Endothelial cell of umbilical vein (primary cell): ENCODE data around the gene ZG16. TPM values are rescaled to one million over a fixed set of nuclear protein-coding genes. Genes with fewer than 3 reads are reported as not detected.

Experiments used
- BruUV-seq: library from RNA; stranded (reverse); fragments of 400-500 nt; replicated peaks from 2 replicates; lab custom pipeline; 2021; lab: Mats Ljungman, UMichigan
- CTCF ChIA-PET: fragments of 300-600, 350-600 bp; sonication (Branson Sonifier 250); formaldehyde crosslinking; loops from one replicate; lab custom pipeline; 2021; ENCODE audit warnings: antibody characterized with exemption, inconsistent platforms; lab: Charles Lee
- POLR2A ChIA-PET: fragments of 300-600, 350-600 bp; sonication (Branson Sonifier 250); formaldehyde crosslinking; loops from one replicate; lab custom pipeline; 2021; ENCODE audit warnings: antibody characterized with exemption, inconsistent platforms; lab: Charles Lee
- DNase-seq: peaks from one replicate; pipeline ENCODE4 v3.0.0-alpha.2; 2011; ENCODE audit warnings: low read depth, low spot score
- FAIRE-seq: peaks from 2 replicates; lab custom pipeline; 2011; peaks lifted over from hg19 to GRCh38; lab: Jason Lieb, UNC
- H2AFZ ChIP-seq: 2 replicates; pipeline ENCODE4 v1.6.0; 2012; ENCODE audit warnings: low read depth, low read length, control low read depth, inconsistent platforms
- H3K27ac ChIP-seq: 2 replicates; pipeline ENCODE4 v1.5.1; 2011; ENCODE audit warnings: low read depth, mild to moderate bottlenecking, control low read depth, low read length, moderate library complexity; ENCODE audit not compliant: insufficient read depth
- H3K27me3 ChIP-seq, 2 experiments: 2 replicates each; pipeline versions ENCODE4 v1.6.0 to v1.6.1; 2011; ENCODE audit warnings: low read length in 2 of 2, mixed read lengths in 1 of 2; ENCODE audit not compliant: control insufficient read depth in 2 of 2, insufficient read depth in 2 of 2
- H3K36me3 ChIP-seq, 2 experiments: 2 replicates in 1 of 2; 3 replicates in 1 of 2; pipeline ENCODE4 v1.5.1; 2011; ENCODE audit warnings: low read length in 2 of 2, mild to moderate bottlenecking in 1 of 2, moderate library complexity in 1 of 2; ENCODE audit not compliant: control insufficient read depth in 2 of 2, insufficient read depth in 2 of 2; ENCODE audit errors: extremely low read depth in 1 of 2
- H3K4me1 ChIP-seq: 3 replicates; pipeline ENCODE4 v1.5.1; 2011; ENCODE audit warnings: mild to moderate bottlenecking, low read length; ENCODE audit not compliant: control insufficient read depth, insufficient read depth; ENCODE audit errors: extremely low read depth
- H3K4me2 ChIP-seq: 2 replicates; pipeline ENCODE4 v1.6.1; 2011; ENCODE audit warnings: low read length, control low read depth, mixed read lengths; ENCODE audit not compliant: insufficient read depth
- H3K4me3 ChIP-seq, 3 experiments: fragments of 200-600 bp in 1 of 3; sonication (generic), shearing (Covaris generic) in 1 of 3; replicated peaks in 1 of 3; 2 replicates each; pipeline ENCODE4 v1.5.1; 2011 to 2016; ENCODE audit warnings: control low read depth in 3 of 3, low read length in 3 of 3, mild to moderate bottlenecking in 2 of 3, inconsistent platforms in 1 of 3, low read depth in 1 of 3, moderate library complexity in 1 of 3; ENCODE audit not compliant: insufficient read depth in 1 of 3
- H3K79me2 ChIP-seq: 2 replicates; pipeline ENCODE4 v1.6.0; 2012; ENCODE audit warnings: low read length, inconsistent platforms; ENCODE audit not compliant: control insufficient read depth, insufficient read depth
- H3K9ac ChIP-seq: replicated peaks from 2 replicates; pipeline ENCODE3; 2011; ENCODE audit warnings: low read length, control low read depth; ENCODE audit not compliant: insufficient read depth; ENCODE audit errors: extremely low read depth
- H3K9me1 ChIP-seq: replicated peaks from 3 replicates; pipeline ENCODE4 v1.6.0; 2011; ENCODE audit warnings: mild to moderate bottlenecking, low read length; ENCODE audit not compliant: control insufficient read depth, insufficient read depth; ENCODE audit errors: extremely low read depth
- H3K9me3 ChIP-seq: replicated peaks from 2 replicates; pipeline ENCODE4 v1.5.1; 2012; ENCODE audit warnings: low read length, inconsistent platforms; ENCODE audit not compliant: control insufficient read depth, insufficient read depth
- H4K20me1 ChIP-seq: replicated peaks from 2 replicates; pipeline ENCODE3; 2011; ENCODE audit warnings: mild to moderate bottlenecking, low read length; ENCODE audit not compliant: control insufficient read depth, insufficient read depth; ENCODE audit errors: extremely low read depth
- EZH2 ChIP-seq: IDR thresholded peaks from 2 replicates; pipeline ENCODE4 v1.6.1; 2012; ENCODE audit warnings: borderline replicate concordance, low read depth, mild to moderate bottlenecking, moderate library complexity, low read length, inconsistent platforms; ENCODE audit not compliant: severe bottlenecking
- FOS ChIP-seq: IDR thresholded peaks from 2 replicates; pipeline ENCODE4 v1.6.1; 2011; ENCODE audit warnings: mild to moderate bottlenecking, low read length, moderate library complexity, borderline replicate concordance; ENCODE audit not compliant: insufficient read depth
- GATA2 ChIP-seq: IDR thresholded peaks from 2 replicates; pipeline ENCODE4 v1.7.0; 2011; ENCODE audit warnings: low read depth, mild to moderate bottlenecking, moderate library complexity, mixed read lengths, low read length; ENCODE audit not compliant: insufficient read length, insufficient read depth
- JUN ChIP-seq: IDR thresholded peaks from 2 replicates; pipeline ENCODE4 v1.6.1; 2011; ENCODE audit warnings: borderline replicate concordance, low read depth; ENCODE audit not compliant: insufficient read length, insufficient read depth
- MYC ChIP-seq: IDR thresholded peaks from one replicate; pipeline ENCODE4 v1.6.1; 2011; ENCODE audit warnings: mild to moderate bottlenecking, low read depth, low read length
- POLR2A ChIP-seq: IDR thresholded peaks from 2 replicates; pipeline ENCODE4 v1.6.1; 2012; ENCODE audit warnings: low read depth, mild to moderate bottlenecking, control low read depth, low read length
- POLR2AphosphoS5 ChIP-seq: IDR thresholded peaks from 2 replicates; pipeline ENCODE4 v1.6.1; 2012; ENCODE audit warnings: low read depth, mild to moderate bottlenecking, control low read depth, low read length, moderate library complexity; ENCODE audit not compliant: insufficient read depth
- dilution Hi-C: fragments of 300-500 bp; cut with MboI; formaldehyde crosslinking; loops from one replicate; pipeline ENCODE4 v1.15.0; 2019; ENCODE audit warnings: low sequenced_read_pairs; ENCODE audit not compliant: extremely low pct_ligation_motif_present
- intact Hi-C: fragments of 100-400 bp; cut with micrococcal nuclease; formaldehyde crosslinking; loops from one replicate; pipeline ENCODE4 v1.10.0; 2022
- polyA plus RNA-seq, 4 experiments: library from polyadenylated mRNA; depleted of rRNA in 3 of 4; stranded (reverse) in 3 of 4; unstranded in 1 of 4; fragments of >200 nt; gene quantifications; 2 replicates each; pipeline versions ENCODE4 v1.2.1 to v1.2.3, GENCODE V29; 2011 to 2012; ENCODE audit warnings: missing spikeins in 1 of 4
- total RNA-seq: library from RNA; stranded (reverse); gene quantifications from 2 replicates; pipeline ENCODE4 v1.2.3, GENCODE V29; 2021
- TF ChIP-seq, protein P1 (sequence below): IDR thresholded peaks from 2 replicates; pipeline ENCODE4 v1.6.1; 2011; ENCODE audit not compliant: insufficient read depth, insufficient read length
- TF ChIP-seq, protein P2 (sequence below), 2 donors: IDR thresholded peaks; 1 replicate in 1 of 2; 2 replicates in 1 of 2; pipeline ENCODE4 v1.5.1; 2011; ENCODE audit warnings: low read length in 2 of 2, mild to moderate bottlenecking in 2 of 2, moderate library complexity in 2 of 2, control low read depth in 1 of 2, inconsistent platforms in 1 of 2, low read depth in 1 of 2; ENCODE audit not compliant: insufficient read depth in 1 of 2; ENCODE audit errors: extremely low read depth in 1 of 2

The ZG16 gene
- total and polyA plus RNA-seq, 2 donors (not counting 3 experiments of a cell fraction or from before 2014, with no cell fraction given): not detected

DNA sequence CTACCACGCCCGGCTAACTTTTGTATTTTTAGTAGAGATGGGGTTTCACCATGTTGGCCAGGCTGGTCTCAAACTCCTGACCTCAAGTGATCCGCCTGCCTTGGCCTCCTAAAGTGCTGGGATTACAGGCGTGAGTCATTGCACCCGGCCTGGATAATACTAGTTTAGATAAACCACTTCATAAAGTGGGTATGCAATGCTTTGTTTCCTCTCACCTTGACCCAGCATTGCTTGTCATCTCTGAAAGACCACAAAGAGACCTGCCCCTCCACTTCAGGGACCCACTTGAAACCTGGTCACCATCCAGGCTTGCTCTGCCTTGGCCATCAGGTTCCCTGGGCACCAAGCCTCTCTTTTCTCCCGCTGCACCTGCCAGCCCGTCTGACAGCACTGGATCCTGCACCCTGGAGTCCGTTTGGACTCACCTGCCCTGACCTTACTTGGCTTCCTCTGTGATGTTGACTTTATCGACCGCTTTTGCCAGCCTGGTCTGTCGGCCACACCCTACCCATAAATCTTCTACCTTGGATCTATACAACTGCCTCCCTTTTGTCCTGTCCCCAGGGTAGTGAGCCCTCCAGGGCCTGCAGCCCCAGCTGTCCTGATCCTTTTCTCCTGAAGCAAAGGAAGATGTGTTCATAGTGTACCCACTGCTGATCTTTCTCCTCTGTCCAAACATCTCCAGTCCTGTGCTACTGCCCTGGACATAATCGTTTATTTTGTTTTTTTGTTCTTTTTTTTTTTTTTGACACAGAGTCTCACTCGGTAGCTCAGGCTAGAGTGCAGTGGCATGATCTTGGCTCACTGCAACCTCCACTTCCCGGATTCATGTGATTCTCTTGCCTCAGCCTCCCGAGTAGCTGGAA, 12.7 kb upstream of the ZG16 start:
- no peaks in the 10 kb centered on the region for H3K9me1 ChIP-seq
- no peak overlapping the region for H3K9ac ChIP-seq
- FAIRE-seq: no peak
- no peaks in the 10 kb centered on the region for H3K79me2 ChIP-seq
- H2AFZ ChIP-seq: no peak overlapping the region
- dilution Hi-C loops (no loop called here), intact Hi-C loops (no loop called here)
- ChIA-PET POLR2A (no interaction called here), CTCF (interaction anchor here (0.8 to 4.0 kb wide), 3 partner anchors 19 to 65 kb away, joined by 4 to 26 read pairs (median 4); partner anchors contain the start of gene KIF22)
- DNase-seq: no peak
- no peaks in the 10 kb centered on the region for H4K20me1 ChIP-seq
- TF ChIP-seq MYC (no peak), GATA2 (no peak), EZH2 (no peak), JUN (no peak), FOS (no peak), POLR2AphosphoS5 (no peak), POLR2A (no peak)
- TF ChIP-seq, protein P1, sequence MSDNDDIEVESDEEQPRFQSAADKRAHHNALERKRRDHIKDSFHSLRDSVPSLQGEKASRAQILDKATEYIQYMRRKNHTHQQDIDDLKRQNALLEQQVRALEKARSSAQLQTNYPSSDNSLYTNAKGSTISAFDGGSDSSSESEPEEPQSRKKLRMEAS: no peak
- TF ChIP-seq, protein P2, sequence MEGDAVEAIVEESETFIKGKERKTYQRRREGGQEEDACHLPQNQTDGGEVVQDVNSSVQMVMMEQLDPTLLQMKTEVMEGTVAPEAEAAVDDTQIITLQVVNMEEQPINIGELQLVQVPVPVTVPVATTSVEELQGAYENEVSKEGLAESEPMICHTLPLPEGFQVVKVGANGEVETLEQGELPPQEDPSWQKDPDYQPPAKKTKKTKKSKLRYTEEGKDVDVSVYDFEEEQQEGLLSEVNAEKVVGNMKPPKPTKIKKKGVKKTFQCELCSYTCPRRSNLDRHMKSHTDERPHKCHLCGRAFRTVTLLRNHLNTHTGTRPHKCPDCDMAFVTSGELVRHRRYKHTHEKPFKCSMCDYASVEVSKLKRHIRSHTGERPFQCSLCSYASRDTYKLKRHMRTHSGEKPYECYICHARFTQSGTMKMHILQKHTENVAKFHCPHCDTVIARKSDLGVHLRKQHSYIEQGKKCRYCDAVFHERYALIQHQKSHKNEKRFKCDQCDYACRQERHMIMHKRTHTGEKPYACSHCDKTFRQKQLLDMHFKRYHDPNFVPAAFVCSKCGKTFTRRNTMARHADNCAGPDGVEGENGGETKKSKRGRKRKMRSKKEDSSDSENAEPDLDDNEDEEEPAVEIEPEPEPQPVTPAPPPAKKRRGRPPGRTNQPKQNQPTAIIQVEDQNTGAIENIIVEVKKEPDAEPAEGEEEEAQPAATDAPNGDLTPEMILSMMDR (IDR thresholded peaks at IDR 0.05; ENCODE audit: extremely low read depth in 1 of 2, insufficient read depth in 1 of 2, low read depth in 1 of 2, low read length in 2 of 2): no peak
- no peaks in the 10 kb centered on the region for H3K4me1 ChIP-seq
- H3K27ac ChIP-seq: no peak overlapping the region
- no peaks in the 10 kb centered on the region for H3K9me3 ChIP-seq
- no peaks in the 10 kb centered on the region for H3K27me3 ChIP-seq
- BruUV-seq: no TSS peak
- H3K4me3 ChIP-seq: no peak overlapping the region
- no peaks in the 10 kb centered on the region for H3K36me3 ChIP-seq
- no peak overlapping the region for H3K4me2 ChIP-seq
